Measurements from ENCODE around the gene BOLA1.

- TF ChIP-seq CTCF (IDR thresholded peaks at IDR 0.05) (no peak), EP300 (IDR thresholded peaks at IDR 0.05; ENCODE audit: low read depth) (no peak)
Observed at GRCh38 chr1:149925345-149925744, 26.0 kb downstream of the BOLA1 start.
